ENCODE data around the gene MYO3B.

The MYO3B gene

GRCh38 chr2:170493426-170494097, 315.6 kb downstream of the MYO3B start:
- DNase-seq = no peak

- no peak for DNase-seq
Measured at GRCh38 chr2:170495896-170496295, 317.9 kb downstream of the MYO3B start.

GRCh38 chr2:170498619-170499018, 320.7 kb downstream of the MYO3B start:
- DNase-seq = no peak

GRCh38 chr2:170500104-170500503, 322.2 kb downstream of the MYO3B start:
- no peak for DNase-seq

GRCh38 chr2:170500770-170501169, 322.8 kb downstream of the MYO3B start:
- DNase-seq = no peak

- no peak for DNase-seq
Measured at GRCh38 chr2:170501421-170502043, 323.6 kb downstream of the MYO3B start.

GRCh38 chr2:170502361-170503130, 324.6 kb downstream of the MYO3B start:
- DNase-seq = no peak

GRCh38 chr2:170503563-170503962, 325.6 kb downstream of the MYO3B start:
- DNase-seq = no peak

GRCh38 chr2:170503971-170504809, 326.2 kb downstream of the MYO3B start:
- no peak for DNase-seq

GRCh38 chr2:170504810-170505145, 326.8 kb downstream of the MYO3B start:
- no peak for DNase-seq

GRCh38 chr2:170505631-170506275, 327.8 kb downstream of the MYO3B start:
- no peak for DNase-seq

- no peak for DNase-seq
Measured at GRCh38 chr2:170509452-170510193, 331.7 kb downstream of the MYO3B start.

- DNase-seq = no peak
Measured at GRCh38 chr2:170512266-170512665, 334.3 kb downstream of the MYO3B start.

- no peak for DNase-seq
Measured at GRCh38 chr2:170514140-170514539, 336.2 kb downstream of the MYO3B start.

- no peak for DNase-seq
Measured at GRCh38 chr2:170517538-170517937, 339.6 kb downstream of the MYO3B start.

GRCh38 chr2:170518911-170519310, 341.0 kb downstream of the MYO3B start:
- no peak for DNase-seq

- no peak for DNase-seq
Measured at GRCh38 chr2:170521299-170521698, 343.4 kb downstream of the MYO3B start.

- no peak for DNase-seq
Measured at GRCh38 chr2:170523506-170523905, 345.6 kb downstream of the MYO3B start.

GRCh38 chr2:170524828-170525565, 347.1 kb downstream of the MYO3B start:
- no peak for DNase-seq

- no peak for DNase-seq
Measured at GRCh38 chr2:170525566-170525900, 347.6 kb downstream of the MYO3B start.

- DNase-seq = no peak
Measured at GRCh38 chr2:170530284-170530745, 352.4 kb downstream of the MYO3B start.

All from CD4-positive, alpha-beta T cell treated with Interleukin-15 for 1 hour (primary cell).